Measurements from ENCODE around the gene ATP1A2.

Gene ATP1A2

GRCh38 chr1:160186729-160187128 lies 71.2 kb downstream of the ATP1A2 start:
- DNase-seq: no peak

GRCh38 chr1:160187407-160187806 lies 71.8 kb downstream of the ATP1A2 start:
- no peak for DNase-seq

GRCh38 chr1:160188341-160188740 lies 72.8 kb downstream of the ATP1A2 start:
- no peak for DNase-seq

- no peak for DNase-seq
Measured at GRCh38 chr1:160189649-160190625, 74.4 kb downstream of the ATP1A2 start, which contains the start of gene CASQ1. Gene CASQ1, plus strand, starts transcription at chr1:160190575. Its CDS starts 177 bp downstream, at chr1:160190752.

- no peak for DNase-seq
Measured at GRCh38 chr1:160191756-160192155, 76.2 kb downstream of the ATP1A2 start.

- DNase-seq: no peak
Measured at GRCh38 chr1:160192234-160192633, 76.7 kb downstream of the ATP1A2 start.
